ENCODE measurements around the gene TSKU. TPM values are rescaled to one million over a fixed set of nuclear protein-coding genes. Genes with fewer than 3 reads are reported as not detected.

Gene TSKU
- total and polyA plus RNA-seq, 9 of the 15 experiments (the other 6 are each of a cell fraction or from before 2014, with no cell fraction given), result 0.60 to 11.9 (median 8.4) TPM

DNA sequence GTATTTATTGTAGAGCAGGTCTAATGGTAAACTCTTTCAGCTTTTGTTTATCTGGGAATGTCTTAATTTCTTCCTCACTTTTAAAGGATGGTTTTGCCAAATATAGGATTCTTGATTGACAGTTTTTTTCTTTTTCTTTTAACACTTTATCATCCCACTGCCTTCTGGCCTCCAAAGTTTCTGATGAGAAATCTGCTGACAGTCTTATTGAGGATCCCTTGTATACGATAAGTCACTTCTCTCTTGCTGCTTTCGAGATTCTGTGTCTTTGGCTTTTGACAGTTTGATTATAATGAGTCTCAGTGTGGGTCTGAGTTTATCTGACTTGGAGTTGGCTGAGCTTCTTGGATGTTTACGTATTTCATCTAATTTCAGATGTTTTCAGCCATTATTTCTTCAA lies 6.7 kb upstream of the TSKU start (continued):
- TF ChIP-seq HDAC1 (IDR thresholded peaks at IDR 0.05) (0 out of 4 replicates have a peak, but pooled peaks of 1 of the 2 experiments have one; percentile 30), SMAD4 (CRISPR knock-in tag; conservative IDR thresholded peaks at IDR 0.05) (no peak), PCBP1 (IDR thresholded peaks at IDR 0.05; ENCODE audit: low read depth, low read length, poor library complexity, severe bottlenecking) (no peak), MGA (IDR thresholded peaks at IDR 0.05) (peak; percentile 14; the same call in 1 of the 2 replicates), TRIM24 (IDR thresholded peaks at IDR 0.05) (peak; percentile 66 to 92), ZEB2 (IDR thresholded peaks at IDR 0.05) (peak; percentile 73; the same call in 1 of the 2 replicates), PKNOX1 (IDR thresholded peaks at IDR 0.05) (peak; percentile 78), MTA3 (IDR thresholded peaks at IDR 0.05; ENCODE audit: borderline replicate concordance) (0 out of 2 replicates have a peak, but pooled peaks have one; percentile 40), L3MBTL2 (IDR thresholded peaks at IDR 0.05) (0 out of 2 replicates have a peak, but pooled peaks have one; percentile 17), EHMT2 (IDR thresholded peaks at IDR 0.05) (peak; percentile 53; the same call in 1 of the 2 replicates), MIER1 (IDR thresholded peaks at IDR 0.05; ENCODE audit: low read depth) (0 out of 2 replicates have a peak, but pooled peaks have one; percentile 42), ZNF280A (IDR thresholded peaks at IDR 0.05; ENCODE audit: low read depth, partially characterized antibody) (peak; percentile 90)

Measured in K562 (cell line).